Effector memory CD4-positive, alpha-beta T cell (primary cell): ENCODE data around the gene VAMP3.

ENCODE experiments used
- DNase-seq, 3 donors: peaks; one replicate each; pipeline ENCODE4 v3.0.0-alpha.2; 2020
- H3K27ac ChIP-seq: 2 replicates; pipeline ENCODE4 v1.7.0; 2013; ENCODE audit warnings: mild to moderate bottlenecking, low read length, moderate library complexity; ENCODE audit not compliant: insufficient read depth, poor library complexity, severe bottlenecking
- H3K27me3 ChIP-seq: replicated peaks from 2 replicates; pipeline ENCODE4 v1.7.0; 2013; ENCODE audit warnings: mild to moderate bottlenecking, low read length; ENCODE audit not compliant: insufficient read depth, control insufficient read depth, poor library complexity, severe bottlenecking
- H3K36me3 ChIP-seq: 2 replicates; pipeline ENCODE4 v1.7.0; 2013; ENCODE audit warnings: mild to moderate bottlenecking, low read length, moderate library complexity; ENCODE audit not compliant: control insufficient read depth, insufficient read depth
- H3K4me1 ChIP-seq: 2 replicates; pipeline ENCODE4 v1.7.0; 2013; ENCODE audit warnings: low read length, mild to moderate bottlenecking; ENCODE audit not compliant: control insufficient read depth, insufficient read depth, poor library complexity, severe bottlenecking
- H3K4me3 ChIP-seq: 2 replicates; pipeline ENCODE4 v1.7.0; 2013; ENCODE audit warnings: low read length, low read depth, mild to moderate bottlenecking; ENCODE audit not compliant: insufficient read depth, poor library complexity, severe bottlenecking
- H3K9me3 ChIP-seq: 2 replicates; pipeline ENCODE4 v1.7.0; 2013; ENCODE audit warnings: mild to moderate bottlenecking, low read length, moderate library complexity; ENCODE audit not compliant: control insufficient read depth
- total RNA-seq, 3 donors: gene quantifications; one replicate each; lab custom pipeline; 2026; lab: John Stamatoyannopoulos, UW

The VAMP3 gene
- 44.8 to 72.3 (median 48.0) reads per million in 3 donors for total RNA-seq

GRCh38 chr1:7770997-7771822 is at the start of gene VAMP3:
Gene VAMP3 (plus strand): TSS chr1:7771296. CDS start chr1:7771384, 88 bp downstream.
- H3K4me3 ChIP-seq, result peak within 1 kb of the TSS; percentile 85
- H3K9me3 ChIP-seq, result no peaks in the 10 kb centered on the region
- peak; percentile 68 to 81 (median 79) for DNase-seq
- H3K27me3 ChIP-seq, result no peaks in the 10 kb centered on the region
- H3K27ac ChIP-seq, result peak within 1 kb of the TSS; percentile 72
- peaks cover 4% of the 10 kb centered on the region for H3K36me3 ChIP-seq
- H3K4me1 ChIP-seq, result peaks cover 14% of the 10 kb centered on the region

GRCh38 chr1:7721940-7722669 is 49.0 kb upstream of the VAMP3 start:
- Histone ChIP-seq H3K4me1 (peaks cover 4% of the 10 kb centered on the region), H3K36me3 (no peaks in the 10 kb centered on the region), H3K27me3 (no peaks in the 10 kb centered on the region), H3K4me3 (no peak overlapping the region), H3K9me3 (no peaks in the 10 kb centered on the region), H3K27ac (no peak overlapping the region)
- DNase-seq, result no peak

- H3K4me3 ChIP-seq, result no peak overlapping the region
- H3K27me3 ChIP-seq, result no peaks in the 10 kb centered on the region
- no peak for DNase-seq
- H3K4me1 ChIP-seq, result peaks cover 4% of the 10 kb centered on the region
- H3K27ac ChIP-seq, result no peak overlapping the region
- H3K36me3 ChIP-seq, result no peaks in the 10 kb centered on the region
- no peaks in the 10 kb centered on the region for H3K9me3 ChIP-seq
These were observed 48.5 kb upstream of the VAMP3 start for GRCh38 chr1:7722670-7723012.

- H3K4me3 ChIP-seq, result no peak overlapping the region
- H3K27me3 ChIP-seq, result no peaks in the 10 kb centered on the region
- H3K36me3 ChIP-seq, result no peaks in the 10 kb centered on the region
- DNase-seq, result no peak
- H3K4me1 ChIP-seq, result peaks cover 4% of the 10 kb centered on the region
- no peaks in the 10 kb centered on the region for H3K9me3 ChIP-seq
- no peak overlapping the region for H3K27ac ChIP-seq
These were observed 44.5 kb upstream of the VAMP3 start for GRCh38 chr1:7726623-7727022.

DNA sequence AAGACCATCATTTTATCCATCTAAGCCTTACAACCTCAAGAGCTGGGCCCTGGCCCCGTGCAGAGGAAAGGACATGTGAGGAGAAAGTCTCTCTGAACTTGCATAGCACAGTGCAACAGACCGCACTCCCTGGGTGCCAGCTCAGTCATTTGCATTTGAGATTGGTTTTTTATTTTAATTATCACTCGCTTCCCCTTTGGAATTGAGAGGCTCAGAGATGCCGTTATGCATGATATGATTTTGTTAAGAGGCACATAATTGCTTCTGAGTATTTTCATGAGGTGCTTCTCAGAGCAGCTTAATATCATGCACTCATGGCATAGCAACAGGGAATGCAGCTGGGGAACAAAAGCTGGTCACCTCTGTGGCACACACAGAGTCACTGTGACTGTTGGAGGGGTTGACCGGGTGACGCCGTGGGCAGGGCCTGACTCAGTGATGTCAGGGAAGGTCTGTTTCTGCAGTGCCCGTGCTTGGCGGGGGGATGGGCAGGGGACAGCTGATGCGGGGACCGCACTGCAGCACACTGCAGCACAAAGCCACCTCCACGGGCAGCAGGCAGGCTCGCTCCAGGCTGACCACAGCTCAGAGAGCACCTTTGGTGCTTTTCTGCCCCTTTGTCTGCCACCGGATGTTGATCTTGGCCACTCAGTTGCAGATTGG is 43.2 kb upstream of the VAMP3 start:
- DNase-seq, result no peak
- Histone ChIP-seq H3K4me3 (no peak overlapping the region), H3K4me1 (peaks cover 4% of the 10 kb centered on the region), H3K9me3 (no peaks in the 10 kb centered on the region), H3K27me3 (no peaks in the 10 kb centered on the region), H3K36me3 (no peaks in the 10 kb centered on the region), H3K27ac (no peak overlapping the region)

DNA sequence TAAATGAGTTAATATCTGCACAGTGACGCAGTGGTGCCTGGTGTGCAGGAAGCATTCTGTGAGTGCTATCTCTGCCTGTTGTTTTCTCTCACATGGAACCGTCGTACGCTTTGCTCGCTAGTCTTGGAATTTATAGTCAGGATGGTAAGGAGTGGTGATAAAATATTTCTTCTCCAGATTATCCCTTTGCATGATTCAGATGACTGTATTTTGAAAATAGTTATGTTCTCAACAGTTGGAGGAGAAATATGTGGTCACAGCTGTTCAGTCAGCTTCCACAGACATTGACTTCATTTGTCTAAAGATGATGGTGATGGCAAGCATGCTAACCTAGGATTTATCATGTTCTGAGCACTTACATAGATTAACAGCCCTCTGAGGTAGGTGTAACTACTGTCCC is 41.3 kb upstream of the VAMP3 start:
- DNase-seq, result no peak
- Histone ChIP-seq H3K9me3 (no peaks in the 10 kb centered on the region), H3K4me3 (no peak overlapping the region), H3K4me1 (peaks cover 4% of the 10 kb centered on the region), H3K36me3 (no peaks in the 10 kb centered on the region), H3K27ac (no peak overlapping the region), H3K27me3 (no peaks in the 10 kb centered on the region)

DNA sequence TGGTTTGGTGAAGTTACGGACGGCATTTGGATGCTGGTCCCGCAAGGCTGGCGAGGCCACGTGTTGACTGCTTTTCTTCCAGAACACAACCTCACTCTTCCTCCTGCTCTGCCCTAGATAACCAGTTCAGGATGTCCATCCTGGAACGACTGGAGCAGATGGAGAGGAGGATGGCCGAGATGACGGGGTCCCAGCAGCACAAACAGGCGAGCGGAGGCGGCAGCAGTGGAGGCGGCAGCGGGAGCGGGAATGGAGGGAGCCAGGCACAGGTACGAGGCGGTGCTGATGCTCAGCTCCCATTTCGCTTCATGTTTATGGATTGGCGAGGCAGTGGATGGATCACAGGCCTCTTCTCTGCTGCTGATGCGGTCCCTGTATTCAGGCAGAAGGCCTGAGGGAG is 38.8 kb upstream of the VAMP3 start:
- Histone ChIP-seq H3K36me3 (no peaks in the 10 kb centered on the region), H3K4me3 (no peak overlapping the region), H3K27ac (no peak overlapping the region), H3K27me3 (no peaks in the 10 kb centered on the region), H3K9me3 (no peaks in the 10 kb centered on the region), H3K4me1 (no peaks in the 10 kb centered on the region)
- DNase-seq, result no peak

DNA sequence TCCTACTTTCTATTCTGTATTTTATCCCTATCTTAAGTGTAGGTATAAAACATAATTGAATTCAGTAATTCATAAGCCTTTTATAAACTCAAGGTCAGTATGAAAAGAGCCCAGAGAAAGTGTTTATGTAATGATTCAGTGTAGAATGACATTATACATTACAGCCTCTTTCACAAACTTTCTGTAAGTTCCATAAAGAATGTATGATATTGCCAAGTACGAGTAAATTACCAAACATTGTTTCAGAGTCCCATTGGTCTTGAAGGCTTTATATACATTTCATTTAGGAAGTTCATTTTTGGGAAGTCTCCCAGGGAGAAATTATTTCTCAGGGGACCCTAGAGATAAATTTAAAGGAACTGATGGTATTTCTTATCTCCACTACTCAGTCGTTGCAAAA is 37.8 kb upstream of the VAMP3 start:
- DNase-seq, result no peak
- no peak overlapping the region for H3K27ac ChIP-seq
- H3K4me3 ChIP-seq, result no peak overlapping the region
- H3K27me3 ChIP-seq, result no peaks in the 10 kb centered on the region
- no peaks in the 10 kb centered on the region for H3K4me1 ChIP-seq
- no peaks in the 10 kb centered on the region for H3K36me3 ChIP-seq
- no peaks in the 10 kb centered on the region for H3K9me3 ChIP-seq

DNA sequence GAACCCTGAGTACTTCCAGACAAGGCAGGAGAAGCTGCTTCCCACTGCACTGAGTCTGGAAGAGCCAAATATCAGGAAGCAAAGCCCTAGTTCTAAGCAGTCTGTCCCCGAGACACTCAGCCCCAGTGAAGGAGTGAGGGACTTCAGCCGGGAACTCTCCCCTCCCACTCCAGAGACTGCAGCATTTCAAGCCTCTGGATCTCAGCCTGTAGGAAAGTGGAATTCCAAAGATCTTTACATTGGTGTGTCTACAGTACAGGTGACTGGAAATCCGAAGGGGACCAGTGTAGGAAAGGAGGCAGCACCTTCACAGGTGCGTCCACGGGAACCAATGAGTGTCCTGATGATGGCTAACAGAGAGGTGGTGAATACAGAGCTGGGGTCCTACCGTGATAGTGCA is 33.1 kb upstream of the VAMP3 start:
- no peak overlapping the region for H3K4me3 ChIP-seq

DNA sequence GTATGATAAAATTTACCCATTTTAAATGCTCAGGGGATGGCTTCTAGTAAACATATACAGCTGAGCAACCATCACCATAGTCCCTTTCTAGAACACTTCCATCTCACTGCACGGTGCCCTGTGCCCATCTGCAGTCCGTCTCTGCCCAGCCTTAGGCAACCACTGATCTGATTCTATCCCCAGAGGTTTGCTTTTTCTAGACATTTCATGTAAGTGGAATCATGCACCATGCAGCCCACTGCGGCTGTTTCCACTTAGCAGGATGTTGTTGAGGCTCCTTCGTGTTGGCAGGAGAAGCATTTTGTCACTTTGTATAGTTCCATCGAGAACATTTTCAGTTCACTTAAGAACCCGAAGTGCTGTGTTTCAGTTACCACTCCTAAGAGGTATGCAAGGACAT is 27.8 kb upstream of the VAMP3 start:
- Histone ChIP-seq H3K9me3 (no peaks in the 10 kb centered on the region), H3K4me1 (no peaks in the 10 kb centered on the region), H3K27ac (no peak overlapping the region), H3K36me3 (no peaks in the 10 kb centered on the region), H3K4me3 (no peak overlapping the region), H3K27me3 (no peaks in the 10 kb centered on the region)
- DNase-seq, result no peak

More for the DNA sequence above, 33.1 kb upstream of the VAMP3 start:
- H3K9me3 ChIP-seq, result no peaks in the 10 kb centered on the region
- no peaks in the 10 kb centered on the region for H3K27me3 ChIP-seq
- no peaks in the 10 kb centered on the region for H3K36me3 ChIP-seq
- H3K27ac ChIP-seq, result no peak overlapping the region
- H3K4me1 ChIP-seq, result no peaks in the 10 kb centered on the region
- DNase-seq, result no peak
